K562 (cell line): ENCODE measurements around the gene PTCD3.

Experiments used
- ETV6 ChIP-seq, 3 experiments: fragments of 150-350 bp in 1 of 3; sonication (generic) in 1 of 3; formaldehyde crosslinking in 1 of 3; IDR thresholded peaks; 2 replicates each; pipeline versions ENCODE4 v1.6.1 to v1.8.0; 2014 to 2022; ENCODE audit warnings: borderline replicate concordance in 2 of 3, low read depth in 2 of 3, antibody characterized with exemption in 1 of 3, low read length in 1 of 3, mild to moderate bottlenecking in 1 of 3, missing genetic modification reagents in 1 of 3
- RNF2 ChIP-seq: sonication (generic); IDR thresholded peaks from 2 replicates; pipeline ENCODE4 v1.6.1; 2016
- TBP ChIP-seq: optimal IDR thresholded peaks from 2 replicates; pipeline ENCODE3; 2011; ENCODE audit warnings: low read depth, low read length, improper control_type of control experiment
- TF ChIP-seq, protein P1 (sequence below), 3 experiments: IDR thresholded peaks in 2 of 3; conservative IDR thresholded peaks in 1 of 3; 2 replicates each; pipeline ENCODE4 v1.5.1; 2011 to 2012; ENCODE audit warnings: low read length in 3 of 3, mild to moderate bottlenecking in 3 of 3, control low read depth in 2 of 3, improper control_type of control experiment in 1 of 3, inconsistent platforms in 1 of 3, low read depth in 1 of 3, mixed read lengths in 1 of 3, moderate library complexity in 1 of 3; ENCODE audit not compliant: insufficient read depth in 2 of 3
- TF ChIP-seq, protein P2 (sequence below), 2 experiments: fragments of 200-800 bp in 1 of 2; sonication (Bioruptor generic) in 1 of 2; sonication (generic) in 1 of 2; formaldehyde crosslinking in 1 of 2; IDR thresholded peaks in 1 of 2; conservative IDR thresholded peaks in 1 of 2; 2 replicates each; pipeline versions ENCODE4 v1.5.0 to v1.6.1; 2016 to 2020; ENCODE audit warnings: missing compliant biosample characterization in 1 of 2, missing genetic modification characterization in 1 of 2, missing genetic modification reagents in 1 of 2
- TF ChIP-seq, protein P3 (sequence below): sonication (generic); formaldehyde crosslinking; IDR thresholded peaks from 2 replicates; pipeline ENCODE4 v1.8.1; 2022; ENCODE audit warnings: missing genetic modification reagents
- TF ChIP-seq, protein P4 (sequence below): sonication (generic); formaldehyde crosslinking; IDR thresholded peaks from 2 replicates; pipeline ENCODE4 v1.8.1; 2023; ENCODE audit warnings: mild to moderate bottlenecking, missing genetic modification reagents, moderate library complexity

DNA sequence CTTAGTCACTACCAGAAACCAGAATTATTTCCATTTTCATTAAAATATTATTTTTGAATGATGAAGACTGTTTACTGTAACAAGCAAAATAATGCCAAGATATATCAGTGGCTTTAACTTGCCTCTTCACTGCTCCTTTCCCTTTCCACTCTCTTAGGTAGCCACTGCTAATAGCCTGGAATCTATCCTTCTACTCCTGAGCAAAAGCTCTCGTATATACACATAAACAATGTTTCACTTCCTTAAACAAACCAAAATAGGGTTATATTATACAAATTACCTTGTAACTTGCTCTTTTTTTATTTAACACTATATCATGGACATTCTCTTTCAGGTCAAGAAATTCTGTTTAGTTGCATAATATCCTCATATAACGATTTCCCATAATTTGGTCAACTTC is 68.4 kb downstream of the PTCD3 start:
- TF ChIP-seq RNF2, result no peak
- TF ChIP-seq ETV6 (IDR thresholded peaks at IDR 0.05; ENCODE audit: borderline replicate concordance in 1 of 2, low read depth in 2 of 2, low read length in 1 of 2), result no peak
- no peak for TF ChIP-seq ETV6 (CRISPR knock-in tag; IDR thresholded peaks at IDR 0.05; ENCODE audit: borderline replicate concordance)
- no peak for TF ChIP-seq TBP
- TF ChIP-seq, protein P1, sequence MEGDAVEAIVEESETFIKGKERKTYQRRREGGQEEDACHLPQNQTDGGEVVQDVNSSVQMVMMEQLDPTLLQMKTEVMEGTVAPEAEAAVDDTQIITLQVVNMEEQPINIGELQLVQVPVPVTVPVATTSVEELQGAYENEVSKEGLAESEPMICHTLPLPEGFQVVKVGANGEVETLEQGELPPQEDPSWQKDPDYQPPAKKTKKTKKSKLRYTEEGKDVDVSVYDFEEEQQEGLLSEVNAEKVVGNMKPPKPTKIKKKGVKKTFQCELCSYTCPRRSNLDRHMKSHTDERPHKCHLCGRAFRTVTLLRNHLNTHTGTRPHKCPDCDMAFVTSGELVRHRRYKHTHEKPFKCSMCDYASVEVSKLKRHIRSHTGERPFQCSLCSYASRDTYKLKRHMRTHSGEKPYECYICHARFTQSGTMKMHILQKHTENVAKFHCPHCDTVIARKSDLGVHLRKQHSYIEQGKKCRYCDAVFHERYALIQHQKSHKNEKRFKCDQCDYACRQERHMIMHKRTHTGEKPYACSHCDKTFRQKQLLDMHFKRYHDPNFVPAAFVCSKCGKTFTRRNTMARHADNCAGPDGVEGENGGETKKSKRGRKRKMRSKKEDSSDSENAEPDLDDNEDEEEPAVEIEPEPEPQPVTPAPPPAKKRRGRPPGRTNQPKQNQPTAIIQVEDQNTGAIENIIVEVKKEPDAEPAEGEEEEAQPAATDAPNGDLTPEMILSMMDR (IDR thresholded peaks at IDR 0.05 in 2 of 3, conservative IDR thresholded peaks at IDR 0.05 in 1 of 3; ENCODE audit: insufficient read depth in 2 of 3, low read depth in 1 of 3, low read length in 3 of 3), result no peak
- TF ChIP-seq, protein P2, sequence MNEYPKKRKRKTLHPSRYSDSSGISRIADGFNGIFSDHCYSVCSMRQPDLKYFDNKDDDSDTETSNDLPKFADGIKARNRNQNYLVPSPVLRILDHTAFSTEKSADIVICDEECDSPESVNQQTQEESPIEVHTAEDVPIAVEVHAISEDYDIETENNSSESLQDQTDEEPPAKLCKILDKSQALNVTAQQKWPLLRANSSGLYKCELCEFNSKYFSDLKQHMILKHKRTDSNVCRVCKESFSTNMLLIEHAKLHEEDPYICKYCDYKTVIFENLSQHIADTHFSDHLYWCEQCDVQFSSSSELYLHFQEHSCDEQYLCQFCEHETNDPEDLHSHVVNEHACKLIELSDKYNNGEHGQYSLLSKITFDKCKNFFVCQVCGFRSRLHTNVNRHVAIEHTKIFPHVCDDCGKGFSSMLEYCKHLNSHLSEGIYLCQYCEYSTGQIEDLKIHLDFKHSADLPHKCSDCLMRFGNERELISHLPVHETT (CRISPR knock-in tag; conservative IDR thresholded peaks at IDR 0.05 in 1 of 2, IDR thresholded peaks at IDR 0.05 in 1 of 2), result no peak
- TF ChIP-seq, protein P3, sequence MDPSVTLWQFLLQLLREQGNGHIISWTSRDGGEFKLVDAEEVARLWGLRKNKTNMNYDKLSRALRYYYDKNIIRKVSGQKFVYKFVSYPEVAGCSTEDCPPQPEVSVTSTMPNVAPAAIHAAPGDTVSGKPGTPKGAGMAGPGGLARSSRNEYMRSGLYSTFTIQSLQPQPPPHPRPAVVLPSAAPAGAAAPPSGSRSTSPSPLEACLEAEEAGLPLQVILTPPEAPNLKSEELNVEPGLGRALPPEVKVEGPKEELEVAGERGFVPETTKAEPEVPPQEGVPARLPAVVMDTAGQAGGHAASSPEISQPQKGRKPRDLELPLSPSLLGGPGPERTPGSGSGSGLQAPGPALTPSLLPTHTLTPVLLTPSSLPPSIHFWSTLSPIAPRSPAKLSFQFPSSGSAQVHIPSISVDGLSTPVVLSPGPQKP (CRISPR knock-in tag), result no peak
- TF ChIP-seq, protein P4, sequence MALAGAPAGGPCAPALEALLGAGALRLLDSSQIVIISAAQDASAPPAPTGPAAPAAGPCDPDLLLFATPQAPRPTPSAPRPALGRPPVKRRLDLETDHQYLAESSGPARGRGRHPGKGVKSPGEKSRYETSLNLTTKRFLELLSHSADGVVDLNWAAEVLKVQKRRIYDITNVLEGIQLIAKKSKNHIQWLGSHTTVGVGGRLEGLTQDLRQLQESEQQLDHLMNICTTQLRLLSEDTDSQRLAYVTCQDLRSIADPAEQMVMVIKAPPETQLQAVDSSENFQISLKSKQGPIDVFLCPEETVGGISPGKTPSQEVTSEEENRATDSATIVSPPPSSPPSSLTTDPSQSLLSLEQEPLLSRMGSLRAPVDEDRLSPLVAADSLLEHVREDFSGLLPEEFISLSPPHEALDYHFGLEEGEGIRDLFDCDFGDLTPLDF, result no peak
